ENCODE measurements around the gene TTC3. TPM values are rescaled to one million over a fixed set of nuclear protein-coding genes. Genes with fewer than 3 reads are reported as not detected.

The TTC3 gene
- total RNA-seq, 1 donor from 2014 or later: 44.3 TPM

DNA sequence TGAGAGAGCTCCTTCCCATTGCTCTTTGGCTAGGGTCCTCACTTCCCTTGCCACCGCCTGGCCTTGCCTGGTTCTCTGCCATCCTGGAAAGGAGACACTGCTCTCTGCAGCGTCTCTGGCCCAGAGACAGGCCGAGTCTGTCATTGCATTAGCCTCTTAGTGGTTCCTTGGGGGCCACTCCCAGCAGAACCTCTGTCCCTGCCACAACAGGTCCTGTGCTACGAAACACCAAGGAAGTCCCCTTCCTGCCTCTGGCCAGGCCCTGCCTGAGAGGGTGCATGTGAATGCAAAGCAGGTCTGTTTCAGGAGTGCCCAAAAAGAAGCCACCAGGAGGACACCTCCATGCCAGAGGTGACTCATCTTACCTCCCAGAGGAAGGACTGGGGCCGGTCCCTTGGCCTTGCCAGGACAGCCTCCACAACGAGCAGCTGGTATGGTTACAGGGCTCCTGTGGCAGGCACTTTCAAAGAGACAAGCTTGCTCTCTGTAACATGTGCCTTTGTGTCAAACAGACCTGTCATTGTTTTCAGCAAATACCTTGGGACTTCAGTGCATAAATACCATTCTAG lies 134.5 kb downstream of the TTC3 start:
- peaks cover 10% of the 10 kb centered on the region for H3K36me3 ChIP-seq
- H3K4me3 ChIP-seq: peak overlapping the region; percentile 51
- no peaks in the 10 kb centered on the region for H3K27me3 ChIP-seq (ENCODE audit: low read depth)
- H3K9me3 ChIP-seq (replicated peaks): no peaks in the 10 kb centered on the region
- TF ChIP-seq, protein P1, sequence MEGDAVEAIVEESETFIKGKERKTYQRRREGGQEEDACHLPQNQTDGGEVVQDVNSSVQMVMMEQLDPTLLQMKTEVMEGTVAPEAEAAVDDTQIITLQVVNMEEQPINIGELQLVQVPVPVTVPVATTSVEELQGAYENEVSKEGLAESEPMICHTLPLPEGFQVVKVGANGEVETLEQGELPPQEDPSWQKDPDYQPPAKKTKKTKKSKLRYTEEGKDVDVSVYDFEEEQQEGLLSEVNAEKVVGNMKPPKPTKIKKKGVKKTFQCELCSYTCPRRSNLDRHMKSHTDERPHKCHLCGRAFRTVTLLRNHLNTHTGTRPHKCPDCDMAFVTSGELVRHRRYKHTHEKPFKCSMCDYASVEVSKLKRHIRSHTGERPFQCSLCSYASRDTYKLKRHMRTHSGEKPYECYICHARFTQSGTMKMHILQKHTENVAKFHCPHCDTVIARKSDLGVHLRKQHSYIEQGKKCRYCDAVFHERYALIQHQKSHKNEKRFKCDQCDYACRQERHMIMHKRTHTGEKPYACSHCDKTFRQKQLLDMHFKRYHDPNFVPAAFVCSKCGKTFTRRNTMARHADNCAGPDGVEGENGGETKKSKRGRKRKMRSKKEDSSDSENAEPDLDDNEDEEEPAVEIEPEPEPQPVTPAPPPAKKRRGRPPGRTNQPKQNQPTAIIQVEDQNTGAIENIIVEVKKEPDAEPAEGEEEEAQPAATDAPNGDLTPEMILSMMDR (IDR thresholded peaks at IDR 0.05; ENCODE audit: borderline replicate concordance): no peak
- intact Hi-C loops (cut with micrococcal nuclease): no loop called here
- peaks cover 44% of the 10 kb centered on the region for H3K4me1 ChIP-seq
- no peak for DNase-seq
- peak overlapping the region; percentile 87 for H3K27ac ChIP-seq (replicated peaks)

DNA sequence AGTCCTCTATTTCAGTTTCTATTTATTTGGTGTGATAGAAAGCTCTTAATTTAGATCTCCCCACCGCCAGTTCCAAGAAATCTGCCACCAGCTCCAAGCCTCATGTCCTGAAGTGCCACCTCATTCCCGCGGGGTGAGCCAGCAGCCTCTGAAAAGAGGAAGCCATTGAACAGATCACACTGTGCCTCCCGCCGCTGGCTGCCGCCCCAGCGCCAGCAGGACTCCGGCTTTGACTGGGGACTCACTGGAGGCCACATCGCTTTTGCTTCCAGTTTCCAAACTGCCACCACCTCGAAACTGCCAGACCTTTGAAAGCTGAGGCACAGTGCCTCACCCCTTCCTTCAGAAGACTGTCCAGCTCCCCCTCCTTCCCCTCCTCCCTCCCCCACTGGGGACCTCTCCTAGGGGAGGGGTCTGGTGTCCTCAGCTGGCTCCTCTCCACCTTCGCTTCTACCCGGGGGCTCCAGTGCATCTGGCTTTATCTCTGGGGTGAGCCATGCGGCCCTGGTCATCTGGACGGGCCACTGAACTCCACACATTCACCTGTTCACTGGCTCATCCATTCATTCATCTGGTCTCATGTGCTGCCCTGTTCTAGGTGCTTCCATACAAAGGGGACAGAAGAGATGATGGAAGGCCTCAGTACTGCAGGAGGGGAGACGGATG lies 135.1 kb downstream of the TTC3 start:
- no peaks in the 10 kb centered on the region for H3K27me3 ChIP-seq (ENCODE audit: low read depth)
- DNase-seq: peak; percentile 79
- H3K36me3 ChIP-seq: peaks cover 3% of the 10 kb centered on the region
- intact Hi-C loops (cut with micrococcal nuclease): no loop called here
- H3K9me3 ChIP-seq (replicated peaks): no peaks in the 10 kb centered on the region
- TF ChIP-seq, protein P1 (IDR thresholded peaks at IDR 0.05; ENCODE audit: borderline replicate concordance): no peak
- H3K4me1 ChIP-seq: peaks cover 44% of the 10 kb centered on the region
- peak overlapping the region; percentile 51 for H3K4me3 ChIP-seq
- H3K27ac ChIP-seq (replicated peaks): peak overlapping the region; percentile 87

DNA sequence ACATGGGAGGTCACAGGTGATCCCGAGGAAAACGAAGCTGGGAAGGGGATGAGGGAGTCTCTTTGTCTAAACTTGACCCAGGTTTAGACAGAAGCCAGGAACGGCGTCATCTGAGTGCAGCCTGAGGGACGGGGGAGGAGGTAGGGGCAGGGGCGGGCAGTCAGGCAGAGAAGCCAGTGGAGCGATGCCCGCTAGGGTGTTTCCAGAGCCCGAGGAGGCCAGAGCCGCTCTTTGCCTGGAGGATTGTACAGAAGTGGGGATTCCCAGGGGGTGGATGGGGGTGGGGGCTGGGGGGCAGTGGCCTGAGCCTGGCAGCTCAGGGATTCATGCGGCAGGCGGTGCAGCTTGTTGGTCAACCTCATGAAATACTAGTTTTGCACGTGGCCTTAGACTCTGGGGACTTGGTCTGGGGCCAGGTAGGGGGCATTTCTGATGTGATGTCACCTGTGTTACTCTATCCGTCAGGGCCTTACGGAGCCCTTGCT lies 135.7 kb downstream of the TTC3 start:
- TF ChIP-seq, protein P1 (IDR thresholded peaks at IDR 0.05; ENCODE audit: borderline replicate concordance): no peak
- Histone ChIP-seq H3K4me3 (peak overlapping the region; percentile 51), H3K27me3 (ENCODE audit: low read depth) (no peaks in the 10 kb centered on the region), H3K36me3 (no peaks in the 10 kb centered on the region), H3K27ac (replicated peaks) (peak overlapping the region; percentile 87), H3K9me3 (replicated peaks) (no peaks in the 10 kb centered on the region), H3K4me1 (peaks cover 44% of the 10 kb centered on the region)
- no peak for DNase-seq
- intact Hi-C loops (cut with micrococcal nuclease): no loop called here

DNA sequence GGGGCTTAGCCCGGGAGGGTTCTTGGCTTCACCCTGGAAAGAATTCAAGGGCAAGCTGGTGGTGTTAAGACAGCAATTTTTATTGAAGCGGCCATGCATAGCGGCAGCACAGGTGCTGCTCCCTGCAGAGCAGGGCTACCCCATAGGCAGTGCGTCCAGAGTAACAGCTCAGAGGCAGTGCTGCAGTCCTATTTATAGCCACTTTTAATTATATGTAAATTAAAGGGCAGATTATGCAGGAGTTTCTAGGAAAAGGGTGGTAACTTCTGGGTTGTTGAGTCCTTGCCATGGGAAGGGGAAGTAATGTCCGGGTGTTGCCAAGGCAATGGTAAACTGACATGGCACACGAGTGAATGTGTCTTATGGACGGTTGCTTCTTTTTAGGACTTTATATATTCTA lies 137.1 kb downstream of the TTC3 start:
- H3K9me3 ChIP-seq (replicated peaks): no peaks in the 10 kb centered on the region
- DNase-seq: no peak
- H3K4me1 ChIP-seq: peaks cover 44% of the 10 kb centered on the region
- H3K27me3 ChIP-seq (ENCODE audit: low read depth): no peaks in the 10 kb centered on the region
- no peak overlapping the region for H3K4me3 ChIP-seq
- TF ChIP-seq, protein P1 (IDR thresholded peaks at IDR 0.05; ENCODE audit: borderline replicate concordance): no peak
- intact Hi-C loops (cut with micrococcal nuclease): no loop called here
- no peaks in the 10 kb centered on the region for H3K36me3 ChIP-seq
- H3K27ac ChIP-seq (replicated peaks): peak overlapping the region; percentile 87

DNA sequence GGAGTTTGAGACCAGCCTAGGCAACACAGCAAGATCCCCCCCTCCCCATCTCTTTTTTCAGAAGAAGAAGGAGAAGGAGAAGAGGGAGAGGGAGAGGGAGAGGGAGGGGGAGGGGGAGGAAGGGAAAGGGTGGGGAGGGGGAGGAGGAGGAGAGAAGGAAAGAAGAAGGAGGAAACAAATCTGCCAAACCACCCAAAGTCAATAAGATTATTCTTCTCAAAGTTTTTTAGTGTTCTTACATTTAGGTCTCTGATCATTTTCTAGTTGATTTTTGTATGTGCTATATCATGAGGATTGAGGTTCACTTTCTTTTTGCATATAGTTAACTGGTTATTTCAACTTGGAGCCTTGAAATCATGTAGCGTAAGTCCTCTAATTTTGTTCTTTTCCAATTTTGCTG lies 137.7 kb downstream of the TTC3 start:
- TF ChIP-seq, protein P1 (IDR thresholded peaks at IDR 0.05; ENCODE audit: borderline replicate concordance): no peak
- DNase-seq: no peak
- Histone ChIP-seq H3K9me3 (replicated peaks) (no peaks in the 10 kb centered on the region), H3K4me1 (peaks cover 44% of the 10 kb centered on the region), H3K4me3 (no peak overlapping the region), H3K36me3 (no peaks in the 10 kb centered on the region), H3K27ac (replicated peaks) (no peak overlapping the region), H3K27me3 (ENCODE audit: low read depth) (no peaks in the 10 kb centered on the region)
- intact Hi-C loops (cut with micrococcal nuclease): no loop called here
